ENCODE measurements around the gene CARM1. TPM values are rescaled to one million over a fixed set of nuclear protein-coding genes. Genes with fewer than 3 reads are reported as not detected.
"Not testable (repeated sequence)": the region's sequence is repeated elsewhere in the genome, so short reads cannot be mapped to it uniquely, and the experiment has no call there.

The CARM1 gene
- total RNA-seq, 1 donor from 2014 or later = 61.8 TPM

- Mint-ChIP-seq H3K27ac (ENCODE audit: unreplicated experiment) (peak overlapping the region; percentile 94), H3K4me3 (ENCODE audit: unreplicated experiment) (peak overlapping the region; percentile 86), H3K36me3 (ENCODE audit: low read depth) (no peaks in the 10 kb centered on the region), H3K27me3 (ENCODE audit: low read depth) (no peaks in the 10 kb centered on the region), H3K4me1 (ENCODE audit: low read depth) (peaks cover 28% of the 10 kb centered on the region), H3K9me3 (ENCODE audit: low read depth) (no peaks in the 10 kb centered on the region)
- TF ChIP-seq CTCF (IDR thresholded peaks at IDR 0.05) = no peak
- DNase-seq (ENCODE audit: low spot score) = no peak
Measured at GRCh38 chr19:10872546-10873107, 1.3 kb downstream of the CARM1 start.

GRCh38 chr19:10874024-10874423, 2.7 kb downstream of the CARM1 start:
- H3K36me3 Mint-ChIP-seq (ENCODE audit: low read depth) = no peaks in the 10 kb centered on the region
- H3K9me3 Mint-ChIP-seq (ENCODE audit: low read depth) = no peaks in the 10 kb centered on the region
- no peak for TF ChIP-seq CTCF (IDR thresholded peaks at IDR 0.05)
- peak overlapping the region; percentile 33 for H3K4me3 Mint-ChIP-seq (ENCODE audit: unreplicated experiment)
- peak overlapping the region; percentile 80 for H3K27ac Mint-ChIP-seq (ENCODE audit: unreplicated experiment)
- no peaks in the 10 kb centered on the region for H3K27me3 Mint-ChIP-seq (ENCODE audit: low read depth)
- DNase-seq (ENCODE audit: low spot score) = no peak
- peaks cover 35% of the 10 kb centered on the region for H3K4me1 Mint-ChIP-seq (ENCODE audit: low read depth)

GRCh38 chr19:10876459-10877240, 5.3 kb downstream of the CARM1 start:
- H3K27me3 Mint-ChIP-seq (ENCODE audit: low read depth) = no peaks in the 10 kb centered on the region
- H3K27ac Mint-ChIP-seq (ENCODE audit: unreplicated experiment) = peak overlapping the region; percentile 4
- no peak for DNase-seq (ENCODE audit: low spot score)
- no peaks in the 10 kb centered on the region for H3K36me3 Mint-ChIP-seq (ENCODE audit: low read depth)
- H3K9me3 Mint-ChIP-seq (ENCODE audit: low read depth) = no peaks in the 10 kb centered on the region
- no peak overlapping the region for H3K4me3 Mint-ChIP-seq (ENCODE audit: unreplicated experiment)
- no peak for TF ChIP-seq CTCF (IDR thresholded peaks at IDR 0.05)
- H3K4me1 Mint-ChIP-seq (ENCODE audit: low read depth) = peaks cover 46% of the 10 kb centered on the region

GRCh38 chr19:10877608-10878007, 6.3 kb downstream of the CARM1 start:
- H3K9me3 Mint-ChIP-seq (ENCODE audit: low read depth); H3K36me3 Mint-ChIP-seq (ENCODE audit: low read depth); H3K4me3 Mint-ChIP-seq (ENCODE audit: unreplicated experiment); H3K27me3 Mint-ChIP-seq (ENCODE audit: low read depth); DNase-seq (ENCODE audit: low spot score): not testable (repeated sequence)
- Mint-ChIP-seq H3K4me1 (ENCODE audit: low read depth) (peaks cover 53% of the 10 kb centered on the region), H3K27ac (ENCODE audit: unreplicated experiment) (peak overlapping the region; percentile 39)

GRCh38 chr19:10878253-10878652, 6.9 kb downstream of the CARM1 start:
- H3K36me3 Mint-ChIP-seq (ENCODE audit: low read depth) = no peaks in the 10 kb centered on the region
- DNase-seq (ENCODE audit: low spot score) = no peak
- no peak for TF ChIP-seq CTCF (IDR thresholded peaks at IDR 0.05)
- peaks cover 50% of the 10 kb centered on the region for H3K4me1 Mint-ChIP-seq (ENCODE audit: low read depth)
- no peaks in the 10 kb centered on the region for H3K9me3 Mint-ChIP-seq (ENCODE audit: low read depth)
- H3K4me3 Mint-ChIP-seq (ENCODE audit: unreplicated experiment) = no peak overlapping the region
- H3K27ac Mint-ChIP-seq (ENCODE audit: unreplicated experiment) = peak overlapping the region; percentile 39
- H3K27me3 Mint-ChIP-seq (ENCODE audit: low read depth) = no peaks in the 10 kb centered on the region
